H1 (cell line): ENCODE measurements around the gene FRY. TPM values are rescaled to one million over a fixed set of nuclear protein-coding genes. Genes with fewer than 3 reads are reported as not detected.

Experiments
- CTCF ChIA-PET: fragments of 300-600 bp; sonication (Branson Sonifier 250); formaldehyde crosslinking; loops from one replicate; lab custom pipeline; 2021; ENCODE audit not compliant: partially characterized antibody; lab: Charles Lee
- POLR2A ChIA-PET: fragments of 300-600 bp; sonication (Branson Sonifier 250); formaldehyde crosslinking; loops from one replicate; lab custom pipeline; 2021; ENCODE audit warnings: inconsistent platforms; ENCODE audit not compliant: partially characterized antibody; lab: Charles Lee
- DNase-seq, 2 experiments: peaks; one replicate each; pipeline versions ENCODE4 v3.0.0 to v3.0.0-alpha.2; 2010 to 2022; ENCODE audit warnings: low spot score in 2 of 2, low read depth in 1 of 2, mixed read lengths in 1 of 2
- FAIRE-seq: peaks from 2 replicates; lab custom pipeline; 2011; peaks lifted over from hg19 to GRCh38; lab: Jason Lieb, UNC
- H2AFZ ChIP-seq: 2 replicates; pipeline ENCODE4 v1.8.1; 2012; ENCODE audit warnings: low read length, inconsistent platforms
- H2AK5ac ChIP-seq: 2 replicates; pipeline ENCODE4 v1.6.1; 2013; ENCODE audit warnings: low read depth, low read length
- H2BK120ac ChIP-seq: replicated peaks from 2 replicates; pipeline ENCODE3; 2013; ENCODE audit warnings: low read depth, low read length, inconsistent platforms
- H2BK12ac ChIP-seq: 2 replicates; pipeline ENCODE4 v1.6.1; 2013; ENCODE audit warnings: low read depth, low read length
- H2BK15ac ChIP-seq: 2 replicates; pipeline ENCODE4 v1.6.1; 2013; ENCODE audit warnings: low read length
- H2BK20ac ChIP-seq: 2 replicates; pipeline ENCODE4 v1.6.1; 2013; ENCODE audit warnings: low read length
- H2BK5ac ChIP-seq: 2 replicates; pipeline ENCODE4 v1.6.1; 2013; ENCODE audit warnings: low read depth, low read length
- H3K14ac ChIP-seq: 2 replicates; pipeline ENCODE4 v1.6.1; 2013; ENCODE audit warnings: inconsistent platforms; ENCODE audit not compliant: insufficient read length
- H3K18ac ChIP-seq: 2 replicates; pipeline ENCODE4 v1.6.1; 2013; ENCODE audit warnings: low read length; ENCODE audit errors: extremely low read depth
- H3K23ac ChIP-seq: 2 replicates; pipeline ENCODE4 v1.6.1; 2013; ENCODE audit warnings: inconsistent platforms; ENCODE audit not compliant: insufficient read length
- H3K23me2 ChIP-seq: 2 replicates; pipeline ENCODE4 v1.6.1; 2013; ENCODE audit warnings: low read depth, low read length
- H3K27ac ChIP-seq: 2 replicates; pipeline ENCODE4 v1.6.1; 2011; ENCODE audit warnings: low read depth, low read length, inconsistent platforms
- H3K27me3 ChIP-seq, 4 experiments: replicated peaks in 1 of 4; 1 replicate in 1 of 4; 2 replicates in 3 of 4; pipeline versions ENCODE4 v1.6.1 to v1.8.1; 2011 to 2013; ENCODE audit warnings: low read length in 3 of 4, mild to moderate bottlenecking in 3 of 4, inconsistent platforms in 2 of 4, mixed read lengths in 2 of 4, moderate library complexity in 1 of 4; ENCODE audit not compliant: control insufficient read depth in 3 of 4, insufficient read depth in 3 of 4; ENCODE audit errors: extremely low read depth in 1 of 4
- H3K36me3 ChIP-seq, 4 experiments: 2 replicates each; pipeline versions ENCODE4 v1.6.1 to v1.8.1; 2011 to 2013; ENCODE audit warnings: mild to moderate bottlenecking in 4 of 4, low read length in 3 of 4, moderate library complexity in 2 of 4, control low read depth in 1 of 4, inconsistent platforms in 1 of 4; ENCODE audit not compliant: insufficient read depth in 4 of 4, control insufficient read depth in 2 of 4
- H3K4ac ChIP-seq: replicated peaks from 2 replicates; pipeline ENCODE3; 2013; ENCODE audit warnings: low read length, low read depth, mixed read lengths, inconsistent platforms; ENCODE audit not compliant: insufficient read length
- H3K4me1 ChIP-seq, 4 experiments: replicated peaks in 1 of 4; 1 replicate in 1 of 4; 2 replicates in 3 of 4; pipeline versions ENCODE4 v1.6.1 to v1.8.1; 2011 to 2013; ENCODE audit warnings: low read length in 3 of 4, inconsistent platforms in 2 of 4, mixed read lengths in 1 of 4; ENCODE audit not compliant: insufficient read depth in 4 of 4, control insufficient read depth in 3 of 4
- H3K4me2 ChIP-seq, 2 experiments: 2 replicates each; pipeline versions ENCODE4 v1.6.1 to v1.8.1; 2011 to 2013; ENCODE audit warnings: low read depth in 2 of 2, low read length in 2 of 2, control low read depth in 1 of 2, inconsistent platforms in 1 of 2, mild to moderate bottlenecking in 1 of 2; ENCODE audit not compliant: insufficient read depth in 1 of 2
- H3K4me3 ChIP-seq, 4 experiments: fragments of 200-600, 300-600 bp in 1 of 4; sonication (generic), shearing (Covaris generic), sonication (Bioruptor Twin) in 1 of 4; 2 replicates each; pipeline versions ENCODE4 v1.5.1 to v1.8.1; 2011 to 2016; ENCODE audit warnings: low read length in 4 of 4, low read depth in 3 of 4, control low read depth in 2 of 4, inconsistent platforms in 2 of 4, mild to moderate bottlenecking in 2 of 4, mixed read lengths in 1 of 4, moderate library complexity in 1 of 4; ENCODE audit not compliant: insufficient read depth in 2 of 4; ENCODE audit errors: extremely low read depth in 1 of 4
- H3K56ac ChIP-seq: replicated peaks from 2 replicates; pipeline ENCODE3; 2013; ENCODE audit warnings: low read depth, mild to moderate bottlenecking, mixed read lengths, low read length, inconsistent platforms; ENCODE audit not compliant: insufficient read length
- H3K79me1 ChIP-seq: 2 replicates; pipeline ENCODE4 v1.6.1; 2013; ENCODE audit warnings: low read depth, low read length, control low read depth
- H3K79me2 ChIP-seq, 2 experiments: 2 replicates each; pipeline versions ENCODE4 v1.6.1 to v1.8.1; 2012 to 2013; ENCODE audit warnings: low read length in 2 of 2, mild to moderate bottlenecking in 2 of 2, inconsistent platforms in 1 of 2; ENCODE audit not compliant: insufficient read depth in 2 of 2, control insufficient read depth in 1 of 2
- H3K9ac ChIP-seq, 4 experiments: replicated peaks in 1 of 4; 1 replicate in 1 of 4; 2 replicates in 3 of 4; pipeline versions ENCODE4 v1.6.1 to v1.8.1; 2011 to 2013; ENCODE audit warnings: low read depth in 3 of 4, low read length in 3 of 4, control low read depth in 2 of 4, mild to moderate bottlenecking in 2 of 4, moderate library complexity in 2 of 4, inconsistent platforms in 1 of 4; ENCODE audit errors: extremely low read depth in 1 of 4
- H3K9me3 ChIP-seq, 2 experiments: 2 replicates each; pipeline versions ENCODE4 v1.6.1 to v1.8.1; 2012 to 2013; ENCODE audit warnings: mild to moderate bottlenecking in 2 of 2, moderate library complexity in 2 of 2, control low read depth in 1 of 2, inconsistent platforms in 1 of 2, low read depth in 1 of 2, low read length in 1 of 2, mixed read lengths in 1 of 2; ENCODE audit not compliant: insufficient read depth in 2 of 2
- H4K20me1 ChIP-seq, 2 experiments: replicated peaks in 1 of 2; 2 replicates each; pipeline versions ENCODE3 to v1.8.1; 2011 to 2013; ENCODE audit warnings: inconsistent platforms in 2 of 2, low read length in 2 of 2, mild to moderate bottlenecking in 1 of 2; ENCODE audit not compliant: insufficient read depth in 2 of 2, control insufficient read depth in 1 of 2
- H4K5ac ChIP-seq: 2 replicates; pipeline ENCODE4 v1.6.1; 2013; ENCODE audit warnings: low read length, low read depth, mixed read lengths, inconsistent platforms; ENCODE audit not compliant: insufficient read length
- H4K8ac ChIP-seq: 2 replicates; pipeline ENCODE4 v1.8.0; 2013; ENCODE audit warnings: mild to moderate bottlenecking, moderate library complexity, low read length, inconsistent platforms; ENCODE audit not compliant: insufficient read depth; ENCODE audit errors: extremely low read depth
- H4K91ac ChIP-seq: replicated peaks from 2 replicates; pipeline ENCODE3; 2013; ENCODE audit warnings: low read length, mixed read lengths, inconsistent platforms; ENCODE audit not compliant: insufficient read length
- BACH1 ChIP-seq: IDR thresholded peaks from 2 replicates; pipeline ENCODE4 v1.6.1; 2012; ENCODE audit warnings: low read length, improper control_type of control experiment
- CTBP2 ChIP-seq: IDR thresholded peaks from 2 replicates; pipeline ENCODE4 v1.7.0; 2011; ENCODE audit warnings: borderline replicate concordance, mild to moderate bottlenecking, moderate library complexity, mixed read lengths, low read length; ENCODE audit not compliant: insufficient read depth, insufficient read length
- HDAC2 ChIP-seq, 2 experiments: fragments of 300-600 bp in 1 of 2; sonication (generic) in 1 of 2; IDR thresholded peaks; 2 replicates each; pipeline ENCODE4 v1.6.1; 2011 to 2012; ENCODE audit warnings: low read depth in 2 of 2, low read length in 2 of 2, mild to moderate bottlenecking in 2 of 2, moderate library complexity in 2 of 2, borderline replicate concordance in 1 of 2, inconsistent platforms in 1 of 2
- MAFK ChIP-seq: IDR thresholded peaks from 2 replicates; pipeline ENCODE4 v1.6.1; 2012; ENCODE audit warnings: low read depth, mild to moderate bottlenecking, improper control_type of control experiment, low read length
- USF2 ChIP-seq: IDR thresholded peaks from 2 replicates; pipeline ENCODE4 v1.6.1; 2011; ENCODE audit warnings: low read length, improper control_type of control experiment
- YY1 ChIP-seq: IDR thresholded peaks from 2 replicates; pipeline ENCODE4 v1.6.1; 2011; ENCODE audit warnings: low read depth, mild to moderate bottlenecking, low read length
- WGBS, 2 experiments: shearing (Covaris generic) in 1 of 2; methylation state at CpG; one replicate each; pipeline versions ENCODE4 v1.1.6 to v1.1.7; 2013 to 2015; ENCODE audit warnings: low lambda C conversion rate in 2 of 2, mixed read lengths in 2 of 2, inconsistent platforms in 1 of 2, low coverage in 1 of 2, missing lambda C conversion rate in 1 of 2; ENCODE audit not compliant: insufficient replicate concordance in 2 of 2, insufficient coverage in 1 of 2, insufficient read length in 1 of 2; ENCODE audit errors: extremely low coverage in 1 of 2, missing lambda C conversion rate in 1 of 2; 5-methylcytosine and 5-hydroxymethylcytosine counted together
- polyA plus RNA-seq, 7 experiments: library from polyadenylated mRNA; depleted of rRNA in 3 of 7; stranded (reverse) in 5 of 7; unstranded in 2 of 7; fragments of >200 nt in 5 of 7; fragments of 200-250 nt in 2 of 7; gene quantifications; 1 replicate in 5 of 7; 2 replicates in 1 of 7; 4 replicates in 1 of 7; pipeline versions ENCODE4 v1.2.1 to v1.2.3, GENCODE V29; 2011 to 2013; ENCODE audit warnings: missing spikeins in 2 of 7, mixed read lengths in 2 of 7
- total RNA-seq: library from RNA; stranded (reverse); fragmentation: NEBNext Ultra II Directional; extraction: Animal tissue kit (Norgen Biotek cat#: 25700); gene quantifications from 2 replicates; pipeline ENCODE4 v1.2.1, GENCODE V29; 2021

FRY gene
- total and polyA plus RNA-seq, 2 of the 8 experiments (the other 6 are each of a cell fraction or from before 2014, with no cell fraction given) = 4.3 to 9.2 TPM

DNA sequence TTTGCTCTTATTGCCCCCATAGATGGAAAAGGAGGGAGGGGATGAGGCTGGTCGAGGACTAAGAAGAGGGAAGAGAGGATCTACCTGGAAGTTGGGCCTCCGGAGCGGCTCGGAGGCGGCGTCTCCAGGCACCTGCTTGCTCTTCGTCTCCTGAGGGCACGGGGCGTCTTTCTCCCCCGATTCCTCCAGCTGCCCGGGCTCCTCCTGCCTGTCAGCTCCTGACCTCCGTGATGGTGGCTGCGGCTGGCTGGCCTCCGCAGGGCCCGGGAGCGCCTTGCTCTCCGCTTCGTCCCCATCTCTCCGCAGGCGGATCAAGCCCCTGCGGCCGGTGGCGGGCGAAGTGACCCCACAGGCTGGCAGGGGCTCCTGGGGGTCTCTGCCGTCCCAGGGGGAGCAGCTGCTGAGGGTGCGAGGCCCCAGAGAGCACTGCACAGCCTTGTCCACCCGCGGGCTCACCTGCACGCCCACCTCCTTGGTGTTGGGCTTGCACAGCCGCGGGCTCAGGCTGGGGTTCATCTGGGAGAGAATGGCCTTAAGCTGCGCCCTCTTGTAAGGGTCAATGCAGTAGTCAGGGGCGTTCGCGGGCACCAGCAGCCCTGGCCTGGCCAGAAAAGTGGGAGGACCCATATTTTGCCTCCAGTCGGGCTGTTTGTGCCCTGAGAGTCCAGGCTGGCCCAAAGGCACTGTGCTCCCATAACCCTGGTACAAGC lies 279.8 kb downstream of the FRY start:
- Histone ChIP-seq H3K9me3 (no peaks in the 10 kb centered on the region), H4K8ac (peak overlapping the region; percentile 35; the same call in 1 of the 2 replicates), H2AFZ (no peak overlapping the region), H2BK120ac (no peak overlapping the region), H3K18ac (no peak overlapping the region), H2BK20ac (no peak overlapping the region), H2BK12ac (no peak overlapping the region), H3K27ac (no peak overlapping the region), H3K14ac (no peak overlapping the region), H4K20me1 (no peaks in the 10 kb centered on the region), H3K4ac (no peak overlapping the region), H3K4me3 (no peak overlapping the region), H3K56ac (no peak overlapping the region), H2BK5ac (no peak overlapping the region), H3K4me2 (no peak overlapping the region), H2BK15ac (no peak overlapping the region), H4K91ac (no peak overlapping the region), H4K5ac (no peak overlapping the region), H3K27me3 (no peaks in the 10 kb centered on the region), H3K36me3 (no peaks in the 10 kb centered on the region), H2AK5ac (no peak overlapping the region), H3K79me1 (no peaks in the 10 kb centered on the region), H3K79me2 (no peaks in the 10 kb centered on the region), H3K23me2 (peaks cover 10% of the 10 kb centered on the region), H3K9ac (no peak overlapping the region), H3K4me1 (peaks cover 0 to 5% (median under 1%) of the 10 kb centered on the region in 4 experiments; a peak in 5 of 7 replicates), H3K23ac (no peak overlapping the region)
- DNase-seq = no peak
- POLR2A ChIA-PET = interaction anchor here (1.0 to 1.1 kb wide), 2 partner anchors 11 to 280 kb away, joined by 3 read pairs; partner anchors contain the start of gene FRY
- FAIRE-seq = no peak
- CTCF ChIA-PET = interaction anchor here (0.9 to 2.6 kb wide), 10 partner anchors 8 to 401 kb away, joined by 3 to 13 read pairs (median 4); no protein-coding TSS in a partner anchor
- WGBS, 2 experiments = 95% methylated on average over 30 of the region's 36 CpGs; no CpG with 5 or more reads in 1 of the 2 experiments
- TF ChIP-seq USF2 (no peak), HDAC2 (IDR thresholded peaks at IDR 0.05; ENCODE audit: borderline replicate concordance in 1 of 2, low read depth in 2 of 2, low read length in 2 of 2) (no peak), CTBP2 (no peak), MAFK (no peak), YY1 (no peak), BACH1 (no peak)
